GM21528 (cell line): ENCODE measurements around the gene WRAP73.
"Not testable (repeated sequence)": the region's sequence is repeated elsewhere in the genome, so short reads cannot be mapped to it uniquely, and the experiment has no call there.

Experiments
- ATAC-seq: cut with Tn5 transposase; IDR thresholded peaks from one replicate; pipeline ENCODE4 v1.9.1; 2021; ENCODE audit warnings: mild to moderate bottlenecking, moderate library complexity; ENCODE audit not compliant: unreplicated experiment, low FRiP score

Gene WRAP73

GRCh38 chr1:3601743-3602142 is 48.2 kb downstream of the WRAP73 start:
- ATAC-seq = no peak

- no peak for ATAC-seq
These were observed 49.5 kb downstream of the WRAP73 start for GRCh38 chr1:3600354-3600753.

GRCh38 chr1:3599816-3600215 is 50.1 kb downstream of the WRAP73 start:
- ATAC-seq = no peak

- no peak for ATAC-seq
These were observed 50.6 kb downstream of the WRAP73 start for GRCh38 chr1:3599286-3599811.

GRCh38 chr1:3598522-3599285 is 51.2 kb downstream of the WRAP73 start:
- ATAC-seq = no peak

GRCh38 chr1:3598051-3598491 is 51.8 kb downstream of the WRAP73 start:
- ATAC-seq = no peak

- ATAC-seq = no peak
These were observed 52.3 kb downstream of the WRAP73 start for GRCh38 chr1:3597599-3597964.

GRCh38 chr1:3596663-3597598 is 53.0 kb downstream of the WRAP73 start:
- no peak for ATAC-seq

GRCh38 chr1:3595949-3596348 is 54.0 kb downstream of the WRAP73 start:
- no peak for ATAC-seq

GRCh38 chr1:3594706-3595377 is 55.1 kb downstream of the WRAP73 start:
- ATAC-seq = no peak

GRCh38 chr1:3593745-3594144 is 56.2 kb downstream of the WRAP73 start:
- ATAC-seq = no peak

GRCh38 chr1:3593334-3593733 is 56.6 kb downstream of the WRAP73 start:
- no peak for ATAC-seq

GRCh38 chr1:3590951-3591865 is 58.7 kb downstream of the WRAP73 start:
- no peak for ATAC-seq

- no peak for ATAC-seq
These were observed 59.7 kb downstream of the WRAP73 start for GRCh38 chr1:3590139-3590763.

- no peak for ATAC-seq
These were observed 61.5 kb downstream of the WRAP73 start for GRCh38 chr1:3588395-3588794.

- no peak for ATAC-seq
These were observed 62.7 kb downstream of the WRAP73 start for GRCh38 chr1:3586986-3587759.

GRCh38 chr1:3585940-3586568 is 63.8 kb downstream of the WRAP73 start:
- ATAC-seq = no peak

- ATAC-seq = not testable (repeated sequence)
These were observed 64.5 kb downstream of the WRAP73 start for GRCh38 chr1:3585353-3585868.
